RPMI8226 (cell line): ENCODE measurements around the gene TTC22.

ENCODE experiments used
- DNase-seq: peaks from one replicate; pipeline ENCODE4 v3.0.0-alpha.2; 2015

The TTC22 gene

DNA sequence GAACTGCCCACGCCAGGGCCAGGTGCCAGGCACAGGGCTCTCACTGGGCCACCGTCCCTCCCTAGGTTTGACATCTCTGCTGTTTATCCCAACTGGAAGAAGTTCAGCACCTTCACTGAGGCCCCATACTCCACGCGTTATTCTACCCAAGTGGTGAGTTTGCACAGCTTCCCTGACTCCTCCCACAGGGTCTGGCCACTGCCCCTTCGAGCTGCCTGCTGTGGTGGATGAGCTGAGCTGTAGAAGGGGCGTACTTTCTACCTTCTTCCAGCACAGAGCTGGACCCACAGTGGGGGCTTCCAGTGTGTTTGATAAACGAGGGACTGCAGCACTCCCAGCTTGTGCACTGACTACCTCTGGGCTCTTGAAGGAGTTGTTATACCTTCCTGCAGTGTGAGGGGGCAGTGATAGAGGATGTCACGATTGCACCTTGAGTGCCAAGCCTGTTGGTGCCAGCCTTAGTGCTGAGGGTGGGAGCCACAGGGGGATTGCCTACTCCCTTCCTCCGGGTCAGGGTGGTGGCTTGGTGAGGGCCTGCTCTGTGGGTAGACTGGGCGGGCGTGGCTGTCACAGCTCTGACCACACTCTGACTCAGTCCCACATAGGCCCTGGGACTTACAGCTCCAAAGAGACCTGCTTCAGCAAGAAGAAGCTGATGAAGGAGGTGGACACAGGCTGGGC is 5.9 kb upstream of the TTC22 start:
- DNase-seq = no peak

DNA sequence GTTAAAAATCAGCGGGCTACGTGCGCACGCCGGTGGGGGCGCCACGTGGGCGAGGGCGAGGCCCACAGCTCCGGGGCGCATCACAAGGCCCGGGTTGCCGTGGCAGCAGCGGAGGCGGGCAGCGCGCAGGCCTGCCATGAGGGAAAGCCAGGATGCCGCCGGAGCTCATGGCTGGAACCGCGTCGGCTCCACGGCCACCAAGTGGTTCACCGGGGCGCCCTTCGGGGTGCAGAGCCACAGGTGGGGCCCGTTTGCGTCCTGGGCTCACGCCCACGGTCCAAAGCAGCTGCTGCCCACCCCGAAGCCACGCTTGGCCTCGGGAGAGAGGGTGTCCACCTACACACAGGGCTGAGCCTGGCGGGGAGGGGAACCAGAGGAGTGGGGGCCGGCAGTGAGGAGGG is 4.9 kb upstream of the TTC22 start:
- DNase-seq = no peak

DNA sequence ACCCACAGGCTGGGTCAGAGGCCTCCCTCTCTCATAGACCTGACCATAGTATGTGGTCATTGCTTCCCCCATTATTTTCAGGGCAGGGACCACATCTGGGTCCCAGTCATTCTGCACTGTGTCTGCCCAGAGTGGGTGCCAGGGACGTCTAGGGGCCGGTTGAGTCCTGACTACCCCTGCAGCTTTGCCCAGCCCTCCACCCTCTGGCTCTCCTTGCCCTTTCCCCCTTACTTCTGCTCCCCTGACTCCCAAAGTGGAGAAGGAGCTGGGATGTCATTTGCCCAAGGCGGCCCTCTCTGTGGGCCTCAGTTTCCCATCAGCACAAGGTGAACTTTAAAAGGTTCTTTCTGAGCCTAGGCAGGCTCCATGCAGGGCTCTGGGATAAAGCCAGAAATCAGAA is 4.3 kb upstream of the TTC22 start:
- DNase-seq = no peak

DNA sequence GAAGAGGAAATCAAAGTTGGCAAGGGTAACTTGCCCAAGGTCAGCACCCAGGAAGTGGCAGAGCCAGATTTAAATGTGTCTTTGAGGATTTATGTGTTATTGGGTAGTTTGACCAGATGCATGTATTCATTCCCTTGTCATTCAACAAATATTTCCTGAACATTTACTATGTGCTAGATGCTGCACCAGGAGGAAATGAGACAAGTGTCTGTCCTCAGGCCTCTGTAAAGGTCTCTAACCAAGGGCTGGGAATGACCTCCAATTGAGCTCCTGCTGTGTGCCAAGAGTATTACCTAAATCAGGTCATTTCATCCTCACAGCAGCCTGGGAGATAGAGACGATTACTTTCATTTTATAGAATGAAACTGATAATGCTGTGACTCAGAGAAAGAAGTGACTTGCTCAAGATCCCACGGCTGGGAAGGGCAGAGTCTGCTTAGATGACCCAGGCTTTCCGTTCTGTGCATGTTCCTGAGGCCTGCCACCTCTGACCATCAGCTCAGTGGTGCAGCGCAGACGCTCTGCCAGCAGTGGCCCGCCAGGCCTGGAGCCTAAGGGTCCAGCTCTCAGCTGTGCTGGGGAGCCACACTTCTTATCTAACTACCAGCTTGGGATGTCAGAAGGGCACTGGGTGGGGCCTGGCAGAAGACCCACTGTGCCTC is 3.5 kb upstream of the TTC22 start:
- DNase-seq = no peak

DNA sequence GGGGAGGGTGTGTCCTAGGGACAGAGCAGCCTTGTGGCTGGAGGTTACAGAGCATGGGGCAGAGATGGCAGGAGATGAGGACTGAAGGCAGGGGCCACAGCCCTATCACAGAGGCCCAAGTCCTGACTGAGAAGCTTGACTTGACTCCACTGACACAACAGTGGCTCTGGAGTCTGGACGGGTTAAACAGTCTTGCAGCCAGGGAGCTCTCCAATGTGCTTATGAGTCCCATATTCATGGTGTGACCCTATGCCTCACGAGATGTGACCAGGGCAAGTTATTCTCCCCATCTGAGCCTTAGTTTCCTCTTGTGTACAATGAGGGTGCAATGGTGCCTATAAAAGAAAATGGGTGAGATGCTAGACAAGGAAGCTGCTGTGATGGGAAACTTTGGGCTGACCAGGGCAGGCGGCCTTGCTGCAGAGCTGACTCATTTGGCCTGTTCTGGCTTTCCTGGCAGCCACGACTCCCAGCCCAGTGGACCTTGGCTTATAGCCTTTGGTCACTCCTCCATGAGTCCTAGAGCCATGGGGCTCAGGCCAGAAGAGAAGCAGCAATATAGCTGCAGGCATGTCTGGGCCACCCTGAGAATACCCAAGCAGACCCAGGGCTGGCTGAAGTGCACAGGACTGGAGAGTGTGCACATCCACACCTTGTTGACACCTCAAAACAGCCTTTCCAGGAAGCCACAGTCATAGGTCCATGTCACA is 2.8 kb upstream of the TTC22 start:
- peak; percentile 29 for DNase-seq

DNA sequence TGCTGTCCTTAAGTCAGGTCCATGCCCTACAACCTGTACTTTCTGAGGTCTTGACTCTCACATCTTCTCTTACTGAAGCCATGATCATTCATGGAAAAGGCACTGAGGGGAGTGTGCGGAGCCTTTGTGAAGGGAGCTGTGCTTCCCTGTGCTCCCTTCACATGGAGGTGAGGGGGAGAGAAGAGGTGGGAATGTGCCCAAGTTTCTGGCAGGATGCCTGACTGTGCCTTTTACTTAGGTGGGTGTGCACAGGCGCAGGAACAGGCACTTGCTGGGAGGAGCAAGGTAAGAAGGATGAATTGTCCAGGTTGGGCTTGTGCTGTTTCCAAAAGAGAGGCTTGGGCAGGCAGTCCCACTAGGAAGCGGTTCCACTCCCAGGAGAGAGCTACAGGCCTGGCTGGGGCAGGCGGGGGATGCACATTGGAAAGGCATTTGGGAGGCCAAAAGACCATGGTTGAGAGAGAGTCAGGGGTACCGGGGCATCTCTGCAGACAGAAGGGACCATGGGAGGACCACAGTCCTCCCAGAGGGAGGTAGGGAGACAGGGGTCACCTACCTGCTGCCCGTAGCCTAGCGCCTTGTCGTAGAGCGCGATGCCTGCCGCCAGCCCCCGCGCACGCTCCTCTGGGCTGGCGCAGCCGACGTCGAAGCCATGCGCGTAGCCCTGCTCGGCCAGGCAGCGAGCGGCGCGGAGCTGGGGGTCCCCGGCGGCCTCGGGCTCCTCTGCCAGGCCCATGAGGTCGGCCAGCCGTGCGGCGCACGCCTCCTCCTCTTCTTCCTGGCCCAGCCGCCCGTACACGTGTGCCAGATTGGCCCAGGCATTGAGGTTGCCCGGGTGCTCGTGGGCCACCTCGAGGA is 853 bp downstream of the TTC22 start:
- no peak for DNase-seq

DNA sequence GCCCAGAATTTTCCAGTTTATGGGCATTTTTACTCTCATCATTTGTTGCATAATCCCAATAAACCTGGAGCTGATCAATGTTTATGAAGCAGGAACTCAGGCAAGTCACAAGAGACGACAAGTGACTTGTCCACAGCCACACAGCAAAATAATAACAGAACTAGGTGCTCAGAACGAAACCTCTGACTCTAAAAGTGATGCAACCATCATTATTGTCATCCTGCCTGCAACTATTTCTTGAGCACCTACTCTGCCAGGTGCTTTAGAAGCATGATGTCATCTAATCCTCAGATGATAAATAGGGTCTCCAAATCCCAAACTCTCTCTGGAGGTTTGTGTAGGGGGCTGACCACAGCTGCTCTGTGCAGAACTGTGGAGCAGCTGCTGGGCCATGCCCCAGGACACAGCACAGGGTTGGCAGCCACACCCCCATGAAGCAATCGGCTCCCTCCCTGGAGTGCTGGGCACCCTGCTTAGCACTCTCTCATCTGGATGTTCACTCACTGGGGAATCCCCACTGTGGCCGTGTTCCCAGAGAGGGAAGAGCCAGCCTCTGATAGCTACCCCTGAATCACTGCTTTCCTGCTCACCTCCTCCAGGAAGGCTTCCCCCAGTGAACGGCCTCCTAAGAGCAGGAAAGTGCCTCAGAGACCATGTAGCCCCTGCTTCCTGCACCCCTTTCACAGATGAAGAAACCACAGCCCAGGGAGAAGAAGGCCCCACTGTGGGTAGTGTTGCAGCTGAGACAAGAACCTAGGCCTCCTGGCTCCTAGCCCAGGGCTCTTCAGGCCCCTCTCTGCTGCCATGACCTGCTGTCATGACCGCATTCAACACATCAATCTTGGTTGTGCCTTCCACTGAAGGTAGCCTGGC is 2.1 kb downstream of the TTC22 start:
- peak; percentile 59 for DNase-seq

DNA sequence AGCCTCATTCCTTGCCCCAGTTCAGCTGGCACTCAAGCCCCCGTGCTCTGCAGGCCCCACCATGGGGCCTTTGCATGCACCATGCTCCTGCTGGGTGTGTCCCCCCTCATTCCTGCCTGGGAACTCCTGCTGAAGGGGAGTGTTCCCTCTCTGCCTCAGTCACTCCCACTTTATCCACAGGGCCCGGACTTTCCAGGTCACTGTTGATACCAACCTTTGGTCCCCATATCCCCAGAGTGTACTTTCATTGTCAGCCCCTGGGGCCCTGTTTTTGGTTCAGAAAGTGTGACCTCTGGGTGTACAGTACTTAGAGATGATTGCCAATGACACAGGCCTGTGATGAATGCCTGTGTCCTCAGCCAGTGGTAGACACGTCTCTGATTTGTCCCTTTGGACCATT is 2.9 kb downstream of the TTC22 start:
- DNase-seq = no peak

DNA sequence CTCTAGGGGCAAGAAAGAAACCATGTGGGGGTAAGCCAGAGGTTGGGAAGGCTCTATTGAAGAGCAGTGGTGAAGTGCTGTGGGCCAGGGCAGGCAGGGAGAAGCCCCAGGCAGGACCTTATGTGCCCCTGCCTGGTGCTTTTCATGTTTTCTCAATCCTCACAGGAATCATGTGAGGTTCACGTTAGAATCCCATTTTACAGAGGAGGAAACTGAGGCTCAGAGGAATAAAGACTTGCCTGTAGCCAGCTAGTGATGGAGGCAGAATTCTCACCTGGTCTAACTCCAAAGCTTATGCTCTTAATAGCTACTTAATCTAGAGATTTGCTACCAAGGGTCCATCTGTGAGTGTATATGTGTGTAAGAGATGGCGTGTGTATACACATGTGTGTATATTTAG is 4.2 kb downstream of the TTC22 start:
- no peak for DNase-seq

DNA sequence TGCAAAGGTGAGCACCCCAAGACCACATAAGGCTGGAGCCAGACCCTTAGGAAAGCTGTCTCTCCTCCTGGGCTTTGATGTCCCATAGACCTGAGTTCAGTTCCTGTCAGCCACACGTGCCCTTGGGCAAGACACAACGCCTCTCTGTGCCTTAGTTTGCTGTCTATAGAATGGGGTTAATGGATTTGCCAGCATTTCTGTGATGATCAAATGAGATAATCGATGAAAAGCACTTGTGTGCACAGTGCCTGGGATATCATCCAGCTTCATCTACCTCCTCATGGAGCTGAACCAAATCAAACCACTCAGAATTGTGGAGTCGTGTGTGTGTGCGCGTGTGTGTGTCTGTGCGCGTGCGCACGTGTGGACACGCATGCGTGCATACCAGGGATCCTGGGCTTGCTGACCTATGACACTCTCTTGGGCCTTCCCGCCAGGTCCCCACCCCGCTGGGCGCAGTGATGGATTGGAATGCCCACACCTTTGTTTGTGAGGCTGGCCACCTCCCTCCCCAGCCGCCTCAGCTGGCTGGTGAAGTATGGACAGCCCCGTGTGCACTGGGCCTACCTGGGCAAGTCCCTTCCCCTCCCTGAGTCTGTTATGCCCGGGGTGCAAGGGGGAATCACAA is 5.2 kb downstream of the TTC22 start:
- no peak for DNase-seq

DNA sequence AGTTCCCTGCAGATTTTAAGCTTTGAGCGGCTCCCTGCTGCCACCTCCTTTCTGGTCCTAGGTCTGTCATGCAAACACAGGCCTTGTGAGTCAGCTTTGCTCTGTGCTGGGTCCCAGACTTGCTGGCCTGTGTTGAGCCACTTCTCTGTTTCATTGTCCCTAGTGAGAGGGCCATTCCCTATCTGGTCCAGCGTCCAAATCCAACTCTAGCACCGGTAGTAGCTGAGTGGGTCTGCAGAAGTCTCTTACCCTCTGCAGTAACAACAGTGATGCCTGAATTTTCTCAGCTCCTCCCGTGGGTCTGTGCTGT is 5.8 kb downstream of the TTC22 start:
- no peak for DNase-seq

DNA sequence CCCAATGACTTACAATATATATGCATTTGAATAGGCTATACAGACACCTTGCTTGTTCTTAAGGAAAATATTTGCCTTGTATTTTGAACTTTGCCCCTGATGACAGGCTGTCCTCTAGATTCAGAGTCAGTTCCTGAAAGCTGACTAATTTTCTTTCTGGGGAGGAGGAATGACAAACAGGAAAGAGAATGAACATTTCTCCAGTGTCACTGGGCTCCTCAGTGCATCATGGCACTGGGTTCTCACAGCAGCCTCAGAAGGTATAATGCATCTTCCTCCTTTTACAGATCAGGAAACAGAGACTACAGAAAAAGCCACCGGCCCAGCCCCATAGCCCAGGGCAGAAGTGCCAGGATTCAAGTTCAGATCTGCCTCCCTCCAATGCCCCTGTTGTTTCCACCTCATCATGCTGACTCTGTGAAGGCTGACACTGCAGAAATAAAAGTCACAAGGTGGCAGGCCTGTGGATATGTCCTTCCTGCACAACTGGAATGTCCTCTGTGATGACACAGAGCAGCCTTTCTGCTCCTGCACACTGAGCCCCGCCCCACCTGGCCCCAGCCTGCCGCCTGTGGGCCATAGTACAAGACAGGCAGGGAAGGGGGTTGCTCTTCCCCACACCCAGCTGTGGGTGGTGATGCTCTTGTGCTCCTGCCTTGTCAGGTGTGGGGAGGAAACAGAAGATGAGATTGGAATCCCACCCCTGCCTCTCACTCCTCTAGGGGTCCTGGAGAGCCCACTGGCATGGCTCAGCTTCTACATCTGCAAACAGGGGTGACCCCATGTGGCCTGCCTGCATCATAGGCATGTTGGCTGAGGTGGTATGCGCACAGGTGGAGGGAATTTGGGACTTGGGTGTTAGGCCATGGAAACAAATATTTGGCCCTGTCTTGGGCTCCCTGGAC is 6.4 kb downstream of the TTC22 start:
- DNase-seq = peak; percentile 77

DNA sequence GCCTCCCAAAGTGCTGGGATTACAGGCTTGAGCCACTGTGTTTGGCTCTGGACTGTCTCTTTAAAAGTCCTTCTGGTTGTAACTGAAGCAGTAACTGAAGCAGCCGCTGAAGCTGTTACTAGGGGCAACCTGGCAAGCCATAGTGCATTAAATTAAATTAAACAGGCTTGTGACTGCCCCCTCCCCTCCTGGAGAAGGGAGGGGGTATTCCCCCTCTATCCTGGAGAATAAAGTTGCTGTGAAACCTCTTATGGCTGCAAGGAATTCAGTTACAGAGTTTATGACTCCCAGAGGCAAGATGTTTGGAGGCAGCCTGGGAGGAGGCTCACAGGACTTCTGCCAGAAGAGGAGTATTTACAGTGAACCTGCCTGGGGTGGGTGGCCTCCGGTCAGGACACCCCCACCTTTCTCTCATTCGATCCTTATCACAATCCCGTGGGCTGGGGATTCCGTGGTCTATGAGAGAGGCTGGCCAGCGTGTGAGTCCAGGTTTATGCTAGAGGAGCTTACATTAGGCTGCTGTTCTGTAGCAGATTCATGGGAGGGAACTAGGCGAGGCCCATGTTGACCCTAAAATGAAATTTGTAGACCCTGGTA is 8.3 kb downstream of the TTC22 start:
- DNase-seq = no peak

DNA sequence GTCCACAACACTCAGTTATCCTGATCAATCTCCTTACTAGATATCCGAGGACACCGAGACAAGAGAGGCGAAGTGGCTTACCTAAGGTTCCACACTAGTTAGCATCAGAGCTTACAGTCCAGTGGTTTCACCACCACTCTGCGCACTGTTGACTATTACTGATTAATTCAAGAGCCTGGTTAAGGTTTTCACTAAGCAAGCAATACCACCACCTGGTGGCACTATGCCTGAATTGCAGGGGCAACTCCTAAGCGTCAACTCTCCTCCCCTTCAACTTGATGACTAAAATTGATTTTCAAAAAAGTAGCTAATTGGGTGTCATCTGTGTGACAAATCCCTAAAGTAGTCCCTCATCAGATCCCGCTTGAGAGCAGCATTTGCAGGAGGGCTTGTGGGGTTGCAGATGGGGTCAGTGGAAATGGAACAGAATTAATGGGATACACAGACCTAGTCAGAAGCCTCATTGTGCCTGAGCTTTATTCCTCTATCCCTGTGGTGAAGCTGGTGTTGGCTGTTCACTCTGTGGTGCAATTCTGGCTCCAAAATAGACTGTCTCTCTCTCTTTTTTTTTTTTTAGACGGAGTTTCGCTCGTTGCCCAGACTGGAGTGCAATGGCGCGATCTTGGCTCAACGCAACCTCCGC is 9.1 kb downstream of the TTC22 start:
- DNase-seq = peak; percentile 65

DNA sequence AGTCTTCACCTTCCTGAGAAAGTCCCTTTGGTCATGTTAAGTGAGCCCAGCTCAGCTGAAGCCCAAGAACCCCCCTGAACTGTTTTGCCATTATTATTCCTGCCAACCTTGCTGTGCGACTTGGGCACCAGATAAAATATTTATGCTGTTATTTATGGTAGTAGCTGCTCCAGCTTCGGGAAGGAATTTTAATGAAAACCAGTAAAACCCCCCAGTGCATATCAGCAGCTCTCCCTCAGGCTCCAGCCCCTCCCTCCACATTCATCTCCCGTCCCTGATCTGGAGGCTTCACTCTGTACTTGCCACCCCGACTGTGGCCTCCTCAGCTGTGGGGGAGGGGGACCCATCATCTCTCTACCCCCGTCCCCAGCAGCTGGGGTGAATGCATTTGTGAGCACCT is 12.7 kb downstream of the TTC22 start:
- no peak for DNase-seq

DNA sequence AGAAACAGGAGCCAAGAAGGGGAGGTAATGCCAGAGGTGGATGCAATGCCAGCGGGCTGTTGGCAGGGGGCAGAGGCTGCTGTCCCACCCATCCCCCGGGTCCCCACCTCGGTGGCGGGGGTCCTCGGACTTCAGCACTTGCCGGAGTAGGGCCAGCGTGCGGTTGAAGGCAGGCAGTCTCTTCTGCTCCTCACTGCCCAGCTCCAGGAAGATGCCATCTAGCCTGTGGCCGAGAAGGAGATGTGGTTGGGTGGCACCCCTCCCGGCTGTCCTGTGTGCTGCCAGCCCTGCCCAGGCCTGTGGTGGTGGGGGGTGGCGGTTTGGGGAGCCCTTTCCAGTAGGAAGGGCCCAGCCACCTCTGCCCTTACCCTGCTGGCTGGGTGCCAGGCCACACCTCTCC is 13.5 kb downstream of the TTC22 start:
- DNase-seq = no peak

DNA sequence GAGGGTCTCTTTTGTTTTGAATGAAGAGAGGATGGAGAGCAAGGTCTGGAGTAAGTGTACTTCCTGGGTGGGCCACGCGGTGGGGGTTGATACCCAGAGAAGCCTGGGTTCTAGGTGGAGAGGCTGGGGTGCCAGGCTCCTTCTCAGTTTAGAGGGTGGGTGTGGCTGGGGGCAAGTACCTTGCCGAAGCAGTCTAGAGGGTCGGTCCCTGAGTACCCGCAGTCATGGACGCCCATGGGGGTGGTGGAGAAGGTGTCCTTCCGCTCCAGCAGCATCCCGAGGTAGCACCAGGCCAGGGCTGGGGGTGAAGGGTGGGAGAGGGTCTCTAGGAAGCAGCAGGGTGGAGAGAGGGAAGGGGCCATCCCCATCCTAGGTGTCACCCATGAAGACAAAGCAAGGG is 14.3 kb downstream of the TTC22 start:
- DNase-seq = no peak

DNA sequence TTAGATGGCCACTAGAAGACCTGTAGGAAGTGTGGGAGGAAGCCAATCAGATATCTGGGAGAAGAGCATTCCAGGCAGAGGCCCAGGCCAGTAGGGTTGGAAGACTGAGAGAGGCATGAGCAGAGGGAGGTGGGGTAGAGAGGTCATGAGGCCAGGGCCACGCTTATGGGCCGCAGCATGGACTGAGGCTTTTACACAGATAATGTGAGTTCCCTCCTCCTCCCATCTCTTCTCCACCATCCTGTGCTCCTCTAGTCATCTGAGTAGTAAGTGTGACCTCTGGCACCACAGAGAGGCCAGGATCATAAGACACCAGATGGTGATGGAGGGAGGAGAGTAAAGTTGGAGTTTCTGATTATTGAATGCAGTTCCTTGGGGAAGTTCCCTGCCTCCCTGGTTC is 17.1 kb downstream of the TTC22 start:
- no peak for DNase-seq

DNA sequence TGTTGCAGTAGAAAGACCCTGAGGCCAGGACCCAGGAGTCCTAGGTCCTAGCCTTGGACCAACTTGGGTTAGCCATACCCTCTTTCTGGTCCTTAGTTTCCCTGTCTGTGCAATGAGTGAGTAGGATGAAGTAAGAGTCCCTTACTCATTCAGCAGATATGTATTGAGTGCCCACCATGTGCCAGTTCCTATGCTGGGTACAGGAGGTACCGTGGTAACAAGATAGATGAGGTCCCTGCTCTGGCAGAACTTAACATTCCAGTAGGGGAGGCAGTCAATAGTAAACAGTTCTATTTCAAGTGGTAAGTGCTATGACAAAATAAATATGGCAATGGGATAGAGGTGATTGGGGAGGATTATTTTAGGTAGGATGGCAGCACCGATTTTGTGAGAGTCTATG is 18.5 kb downstream of the TTC22 start:
- DNase-seq = no peak

DNA sequence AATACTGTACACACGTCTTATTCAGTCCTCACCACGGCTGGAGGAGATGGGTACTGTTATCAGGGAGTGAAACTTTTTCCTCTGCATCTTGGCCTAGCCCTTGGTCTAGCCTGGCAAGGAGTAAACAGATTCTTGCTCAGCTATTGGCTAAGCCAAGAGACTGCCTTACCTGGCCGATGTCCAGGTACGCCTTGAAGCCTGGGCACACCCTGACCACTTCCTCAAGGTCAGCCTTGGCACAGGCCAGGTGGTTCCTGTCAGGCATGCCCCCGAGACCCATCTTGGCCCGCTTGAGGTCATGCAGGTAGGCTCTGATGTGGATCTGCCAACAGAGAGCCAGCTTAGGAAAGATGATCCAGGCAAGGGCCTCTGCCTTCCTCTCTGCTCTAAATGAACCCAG is 19.0 kb downstream of the TTC22 start:
- peak; percentile 47 for DNase-seq
